CD1c-positive myeloid dendritic cell (primary cell): ENCODE results near the gene PRKN.

Source experiments
- DNase-seq: peaks from one replicate; pipeline ENCODE4 v3.0.0-alpha.2; 2016; ENCODE audit errors: extremely low spot score

The PRKN gene

DNA sequence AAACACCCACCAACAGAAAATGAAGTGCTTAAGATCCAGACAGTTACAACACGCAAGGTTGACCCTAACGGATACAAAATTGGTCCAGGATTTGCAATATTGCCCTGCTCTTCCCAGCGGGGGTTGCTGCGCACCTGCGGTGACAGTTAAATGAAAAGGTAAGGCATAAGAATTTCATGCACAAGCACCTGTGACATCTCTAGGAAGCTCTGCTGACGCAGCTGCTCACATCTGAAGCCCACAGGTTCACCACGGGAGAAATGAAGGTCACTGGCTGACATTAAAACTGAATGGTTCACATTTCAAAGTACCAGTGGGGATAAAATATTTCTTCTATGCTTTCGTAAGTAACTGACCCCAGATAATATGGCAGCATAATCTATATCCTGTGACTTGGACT is 764.4 kb downstream of the PRKN start:
- DNase-seq, result no peak

DNA sequence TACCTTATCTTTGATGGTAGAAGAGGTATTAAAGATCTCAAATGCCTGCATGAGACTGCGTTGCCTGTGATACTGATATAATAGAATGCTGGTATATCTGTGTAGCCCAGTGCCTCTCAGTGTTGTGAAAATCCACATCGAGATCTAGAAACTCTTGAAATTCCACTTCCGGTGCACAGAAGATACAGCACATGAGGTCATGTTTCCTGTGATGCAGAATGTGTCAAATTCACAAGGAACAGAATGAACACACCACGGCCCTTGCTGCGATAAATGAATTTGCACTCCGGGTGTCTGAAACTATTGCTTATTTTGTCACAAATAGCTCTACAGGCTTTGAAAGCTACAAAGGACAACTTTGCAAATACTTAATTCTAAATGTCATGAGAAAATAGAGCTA is 765.8 kb downstream of the PRKN start:
- DNase-seq, result no peak

DNA sequence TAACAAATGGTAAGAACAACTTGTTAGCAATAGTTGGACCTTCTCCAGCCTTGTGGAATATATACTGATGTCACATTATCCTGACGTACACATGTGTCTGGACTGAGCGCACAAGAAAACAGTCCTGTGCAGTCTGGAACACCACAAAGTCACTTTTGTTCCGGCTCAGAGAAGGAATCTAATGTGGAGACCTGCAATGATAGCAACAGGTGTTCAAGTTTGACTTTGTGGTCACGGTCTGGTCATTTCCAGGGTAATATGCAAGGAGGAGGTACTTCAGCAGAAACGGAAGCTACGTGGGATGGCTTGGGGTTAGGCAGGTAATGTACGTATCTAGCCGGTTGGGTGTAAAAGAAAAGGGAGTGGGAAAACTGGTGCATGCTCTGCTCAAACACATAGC is 766.5 kb downstream of the PRKN start:
- no peak for DNase-seq

DNA sequence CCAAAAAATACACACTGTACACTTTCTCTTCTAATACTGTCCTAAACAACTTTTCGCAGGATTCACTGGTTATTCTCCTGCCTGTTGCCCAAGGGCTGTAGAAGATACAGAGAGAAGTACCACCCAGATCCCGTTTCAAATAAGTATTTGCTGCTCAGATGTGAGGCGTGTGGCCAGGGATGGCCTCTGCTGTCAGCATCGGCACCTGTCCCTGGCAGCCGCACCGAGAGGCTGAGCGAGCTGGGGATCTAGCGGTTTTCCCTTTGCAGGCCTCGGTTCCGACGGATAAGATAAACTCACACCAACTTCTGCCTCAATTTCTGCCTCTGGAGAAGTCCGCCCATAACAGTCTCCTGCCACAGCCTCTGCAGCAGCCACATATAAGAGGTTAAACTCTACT is 768.5 kb downstream of the PRKN start:
- DNase-seq, result no peak

DNA sequence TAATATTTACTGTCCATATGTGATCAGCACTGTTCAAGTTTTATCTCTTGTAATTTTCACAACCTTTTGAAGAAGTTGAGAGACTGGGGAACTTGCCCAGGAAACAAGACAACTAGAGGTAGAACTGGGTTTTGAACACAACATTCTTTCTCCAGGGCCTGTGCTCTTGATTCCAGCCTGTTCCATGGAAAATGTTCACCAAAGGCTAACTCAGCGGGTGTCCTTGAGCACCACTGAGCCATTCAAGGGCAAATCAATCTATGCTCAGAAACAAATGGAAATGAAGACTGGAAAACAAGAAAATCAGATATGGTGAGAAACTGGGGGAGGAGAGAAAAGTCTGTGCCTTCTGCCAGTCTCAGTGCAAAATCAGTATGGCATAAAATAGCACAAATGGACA is 771.5 kb downstream of the PRKN start:
- DNase-seq, result no peak

DNA sequence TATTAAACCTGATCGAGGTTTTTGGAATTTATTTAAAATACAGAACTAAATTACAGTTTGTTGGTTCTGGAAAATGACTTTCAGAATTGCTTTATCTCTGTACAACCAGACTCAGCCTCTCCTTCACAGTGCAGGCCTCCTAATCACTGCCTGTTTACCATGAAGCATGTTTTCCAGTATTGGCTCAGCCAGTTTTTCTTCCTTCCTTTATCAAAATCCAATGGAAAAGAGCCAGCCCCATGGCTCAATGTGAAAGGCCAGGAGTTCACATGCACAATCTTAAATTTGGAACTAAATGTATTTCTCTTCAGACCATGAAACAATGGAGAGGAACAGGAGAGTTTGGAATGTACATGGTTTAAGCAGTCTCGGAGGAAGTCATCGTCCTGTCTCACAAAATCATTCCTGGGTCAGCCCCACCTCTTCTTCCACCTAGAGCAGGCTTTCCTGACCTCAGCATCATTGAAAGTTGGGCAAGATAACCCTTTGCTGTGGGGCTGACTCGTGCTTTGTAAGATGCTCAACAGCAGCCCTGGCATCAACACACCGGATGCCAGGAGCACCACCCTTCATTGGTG is 772.8 kb downstream of the PRKN start:
- DNase-seq, result no peak

DNA sequence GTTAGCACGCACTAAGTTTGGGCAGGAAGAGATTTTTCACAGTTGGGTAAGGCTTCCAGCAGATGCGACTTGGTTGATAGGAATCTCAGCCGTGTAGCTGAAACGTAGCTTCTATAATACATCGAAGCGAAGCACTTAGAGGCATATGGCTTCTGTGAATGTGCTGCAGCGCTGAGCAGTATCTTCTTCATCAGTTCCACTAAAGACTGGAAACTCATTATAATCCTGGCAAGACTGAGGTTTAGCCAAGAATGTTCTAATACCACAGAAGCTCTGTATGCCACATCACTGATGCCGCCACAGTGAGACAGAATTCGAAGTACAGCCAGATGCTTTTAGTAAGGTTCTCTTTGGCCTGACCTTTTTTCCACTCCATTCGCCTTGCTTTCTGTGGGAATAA is 773.5 kb downstream of the PRKN start:
- no peak for DNase-seq

DNA sequence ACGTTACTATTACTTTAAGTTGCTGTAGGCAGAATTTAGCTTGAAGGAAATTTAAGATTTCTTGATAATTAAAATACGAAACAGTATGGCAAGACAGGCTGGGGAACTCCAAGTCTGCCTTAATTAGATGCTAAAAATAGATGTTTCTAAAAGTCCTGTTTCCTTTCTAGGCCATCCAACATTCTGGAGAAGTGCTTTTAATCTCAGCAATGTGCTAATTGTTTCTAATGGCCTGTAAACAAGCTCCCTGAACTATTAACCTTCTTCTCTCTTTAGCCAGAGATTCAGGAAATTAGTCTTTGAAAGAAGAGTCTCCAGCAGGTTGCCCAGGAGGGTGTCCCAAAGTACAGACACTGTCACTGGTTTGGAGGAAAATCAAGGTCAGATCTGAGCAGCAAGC is 776.4 kb downstream of the PRKN start:
- DNase-seq, result no peak

DNA sequence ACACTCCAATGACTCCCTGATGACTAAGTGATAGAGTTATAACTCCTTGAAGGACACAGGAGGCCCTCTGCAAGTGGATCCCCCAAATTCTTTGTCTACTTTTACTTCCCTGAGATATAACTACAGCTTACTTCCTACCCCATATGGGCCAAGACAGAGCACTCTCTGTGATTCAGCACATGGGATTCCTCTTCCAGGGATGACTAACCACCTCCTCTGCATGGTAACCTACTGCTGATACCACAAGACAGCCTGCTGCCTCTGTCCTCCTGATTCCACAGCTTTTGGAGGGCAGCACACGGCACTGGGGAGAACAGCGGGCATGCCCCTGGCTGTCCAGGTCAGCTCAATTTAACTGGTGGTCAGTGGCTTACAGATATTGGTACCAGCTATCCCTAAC is 778.0 kb downstream of the PRKN start:
- no peak for DNase-seq

DNA sequence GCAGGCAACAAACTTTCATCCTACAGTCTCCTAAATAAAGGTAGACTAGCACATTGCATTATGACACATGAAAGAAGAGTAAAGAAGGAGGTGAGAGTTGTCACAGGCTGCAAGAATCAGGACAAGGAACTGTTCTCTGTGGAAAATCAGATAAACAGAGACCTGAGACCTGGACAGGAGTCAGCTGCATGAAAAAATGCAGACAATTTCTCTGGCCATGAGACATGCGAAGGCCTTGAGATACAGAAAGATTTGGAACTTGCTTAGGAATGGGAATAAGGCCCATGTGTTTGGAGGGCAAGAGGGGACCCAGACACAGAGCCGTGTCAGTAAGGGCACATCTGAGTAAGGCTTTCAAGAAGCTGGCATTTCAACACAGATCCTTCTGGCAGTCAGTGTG is 779.1 kb downstream of the PRKN start:
- DNase-seq, result no peak

DNA sequence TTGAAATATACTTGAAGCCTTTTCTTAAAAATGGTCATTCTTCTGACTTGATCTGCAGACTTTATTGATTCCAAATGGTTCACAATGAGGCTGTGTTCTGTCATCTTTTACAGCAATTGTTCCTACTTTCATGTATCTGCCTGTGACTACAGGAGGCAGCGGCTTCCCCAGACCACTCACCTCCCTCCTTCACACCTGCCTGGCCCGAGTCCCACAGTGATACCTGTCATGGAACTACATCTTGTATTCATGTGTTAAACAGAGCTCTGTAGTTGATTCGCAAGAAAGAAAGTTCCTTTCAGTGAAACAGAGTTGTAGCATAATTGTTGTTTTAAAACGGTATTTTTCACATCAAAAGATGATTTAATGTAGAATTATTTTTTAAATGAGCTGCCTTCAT is 780.2 kb downstream of the PRKN start:
- DNase-seq, result no peak

DNA sequence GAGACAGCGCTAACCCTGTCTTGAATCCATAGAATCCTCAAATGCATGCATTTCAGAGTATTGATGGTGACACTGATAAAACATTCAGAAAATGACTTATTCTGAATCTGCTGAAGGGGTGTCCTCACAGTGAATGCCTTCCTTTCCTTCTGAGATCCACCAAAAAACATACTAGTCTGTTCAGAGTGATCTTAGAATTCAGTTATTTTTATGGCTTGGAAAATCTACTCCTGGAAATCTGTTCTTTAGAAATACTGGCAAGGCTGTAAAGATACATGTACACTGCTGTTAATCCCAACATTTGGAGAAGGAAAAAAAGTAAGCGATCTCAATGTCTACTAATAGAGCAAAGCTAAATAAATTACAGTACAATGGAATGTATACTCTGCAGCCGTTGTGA is 781.1 kb downstream of the PRKN start:
- no peak for DNase-seq

DNA sequence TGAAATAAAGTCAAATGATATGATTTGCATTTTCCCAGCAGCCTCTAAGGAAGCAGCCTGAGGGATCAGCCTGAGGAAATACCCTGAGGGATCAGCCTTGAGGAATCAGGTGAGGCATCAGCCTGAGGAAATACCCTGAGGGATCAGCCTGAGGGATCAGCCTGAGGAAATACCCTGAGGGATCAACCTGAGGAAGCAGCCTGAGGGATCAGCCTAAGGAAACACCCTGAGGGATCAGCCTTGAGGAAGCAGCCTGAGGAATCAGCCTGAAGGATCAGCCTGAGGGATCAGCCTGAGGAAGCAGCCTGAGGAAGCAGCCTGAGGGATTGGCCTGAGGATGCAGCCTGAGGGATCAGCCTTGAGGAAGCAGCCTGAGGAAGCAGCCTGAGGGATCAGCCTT is 784.0 kb downstream of the PRKN start:
- no peak for DNase-seq

DNA sequence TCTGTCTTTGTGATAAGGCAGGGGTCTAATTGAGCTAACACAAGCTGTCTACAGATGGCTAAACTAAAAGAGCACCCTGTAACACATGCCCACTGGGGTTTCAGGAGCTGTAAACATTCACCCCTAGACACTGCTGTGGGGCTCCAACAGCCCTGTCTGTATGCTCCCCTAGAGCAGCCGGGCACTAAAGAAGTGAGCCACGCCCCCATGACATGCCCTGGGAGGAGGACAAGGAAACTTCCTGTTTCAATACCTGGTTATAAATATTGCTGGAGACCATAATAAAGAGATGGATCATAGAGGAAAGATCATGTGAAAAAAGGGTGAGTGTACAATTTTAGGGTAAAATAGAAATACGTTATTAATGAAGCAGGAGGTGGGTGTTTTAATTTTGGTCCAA is 786.0 kb downstream of the PRKN start:
- no peak for DNase-seq

DNA sequence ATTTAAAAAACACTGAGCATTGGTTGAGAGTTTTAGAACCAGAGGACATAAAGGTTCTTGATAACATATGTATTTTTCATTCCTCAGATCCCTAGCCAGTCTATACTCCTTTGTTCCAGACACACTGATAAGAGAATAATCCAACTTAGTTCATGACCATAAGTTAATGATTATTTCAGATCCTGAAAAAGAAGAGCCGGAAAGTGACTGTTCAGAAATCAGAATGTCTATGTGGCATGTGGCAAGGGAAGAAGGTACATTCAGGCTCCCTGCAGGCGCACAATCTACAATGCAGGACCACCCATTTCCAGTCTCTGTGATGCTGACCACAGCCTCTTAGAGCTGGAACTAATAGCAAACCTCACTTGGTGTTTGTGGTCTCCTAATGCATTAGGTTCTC is 787.0 kb downstream of the PRKN start:
- no peak for DNase-seq

DNA sequence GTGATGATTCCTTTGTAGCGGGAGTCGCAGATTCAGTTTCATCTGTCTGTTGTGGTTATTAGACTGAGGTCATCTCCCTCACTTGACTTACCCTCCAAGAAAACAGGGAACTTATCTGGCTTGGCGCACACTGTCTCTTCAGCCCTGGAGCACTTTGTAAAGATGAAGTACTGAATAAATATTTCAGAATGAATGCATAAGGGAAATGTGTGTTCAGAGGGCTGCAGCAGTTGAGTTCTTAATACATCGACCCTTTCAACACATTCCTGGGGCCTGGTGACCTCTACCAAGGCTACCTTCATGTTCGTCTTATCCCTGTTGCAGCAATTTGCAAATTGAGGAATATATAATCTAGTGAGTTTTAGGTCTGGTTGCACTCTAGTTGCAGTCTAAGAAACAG is 801.2 kb downstream of the PRKN start:
- no peak for DNase-seq

DNA sequence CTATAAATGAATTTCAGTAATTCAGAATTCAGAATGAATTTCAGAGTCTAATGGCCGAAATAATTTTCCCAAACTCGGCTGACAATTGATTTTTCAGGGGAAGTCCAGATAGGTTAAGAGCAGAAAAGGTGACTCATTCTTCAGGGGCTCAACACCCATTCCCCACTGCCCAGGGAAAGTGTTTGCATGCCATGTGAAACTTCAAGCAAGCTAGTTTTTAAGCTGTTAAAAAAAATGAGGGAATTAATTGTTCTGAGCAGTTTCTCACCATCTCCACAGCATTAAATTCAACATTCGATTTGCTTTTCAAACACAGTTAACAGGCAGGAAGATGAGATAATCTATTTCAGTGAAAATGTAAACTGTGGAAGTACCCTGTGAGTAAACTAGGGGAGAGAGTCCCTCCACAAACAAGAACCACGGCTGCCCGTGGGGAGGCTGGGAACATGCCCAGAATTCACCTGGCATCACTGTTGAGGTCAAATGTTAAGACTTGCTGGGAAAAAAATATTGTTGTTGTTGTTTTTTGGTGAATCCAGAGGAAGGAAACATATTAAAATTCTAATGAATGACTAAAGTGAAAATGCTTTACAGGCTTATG is 803.0 kb downstream of the PRKN start:
- no peak for DNase-seq

DNA sequence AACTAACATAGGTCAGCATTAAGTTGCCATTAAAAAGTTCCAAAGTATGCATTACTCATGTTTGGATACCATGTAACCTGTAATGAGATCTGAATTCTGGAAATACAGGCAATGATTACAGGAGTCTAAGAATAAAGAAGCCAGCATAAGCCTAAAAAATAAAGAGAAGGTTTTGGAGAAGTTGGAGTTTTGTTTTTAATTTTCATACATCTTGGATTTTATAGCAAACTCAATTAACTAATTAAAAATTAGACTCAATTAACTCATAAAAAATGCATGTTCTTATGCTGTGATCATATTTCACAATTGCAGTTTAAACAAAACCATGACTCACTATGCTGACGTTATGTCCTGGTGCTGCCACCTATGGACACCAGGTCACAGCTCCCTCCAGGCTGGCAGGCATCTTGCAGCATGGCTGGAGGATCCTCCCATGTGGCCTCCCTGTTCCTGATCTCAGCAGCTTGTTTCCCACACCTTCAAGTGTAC is 804.9 kb downstream of the PRKN start:
- DNase-seq, result peak; percentile 39

DNA sequence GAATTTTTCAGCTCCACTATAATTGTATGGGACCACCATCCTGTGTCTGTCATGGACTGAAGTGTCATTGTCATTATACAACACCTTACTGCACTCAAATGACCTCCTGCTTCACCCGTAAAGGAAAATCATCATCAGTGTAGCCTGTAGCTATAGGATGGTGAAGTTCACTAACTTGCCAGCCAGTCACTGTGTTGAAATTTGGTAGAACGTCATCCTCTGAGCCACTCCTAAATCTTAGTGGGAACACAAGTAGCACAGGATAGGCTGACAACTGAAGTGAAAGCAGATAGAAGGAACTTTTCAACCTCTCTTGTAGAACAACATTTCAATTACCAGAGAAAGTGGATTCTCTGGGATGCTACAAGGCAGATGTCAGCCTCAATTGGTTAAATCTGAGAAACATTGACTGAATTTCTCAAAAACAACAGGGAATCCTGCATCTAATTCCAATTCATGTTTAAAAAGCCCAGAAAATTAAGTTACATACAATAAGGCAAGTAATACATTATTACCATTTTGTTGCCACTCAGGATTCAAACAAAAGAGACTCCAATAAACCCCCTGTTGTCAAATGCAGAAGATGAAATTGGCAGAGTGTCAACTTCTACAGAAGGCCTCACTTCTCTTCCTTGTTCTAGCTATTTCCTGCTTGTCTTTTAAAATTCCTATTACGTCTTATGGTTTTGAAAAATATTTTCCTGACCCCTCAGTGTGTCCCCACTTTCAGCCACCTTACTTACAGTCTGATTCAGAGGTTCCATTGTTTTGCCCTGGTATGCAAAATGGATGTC is 805.8 kb downstream of the PRKN start:
- no peak for DNase-seq

DNA sequence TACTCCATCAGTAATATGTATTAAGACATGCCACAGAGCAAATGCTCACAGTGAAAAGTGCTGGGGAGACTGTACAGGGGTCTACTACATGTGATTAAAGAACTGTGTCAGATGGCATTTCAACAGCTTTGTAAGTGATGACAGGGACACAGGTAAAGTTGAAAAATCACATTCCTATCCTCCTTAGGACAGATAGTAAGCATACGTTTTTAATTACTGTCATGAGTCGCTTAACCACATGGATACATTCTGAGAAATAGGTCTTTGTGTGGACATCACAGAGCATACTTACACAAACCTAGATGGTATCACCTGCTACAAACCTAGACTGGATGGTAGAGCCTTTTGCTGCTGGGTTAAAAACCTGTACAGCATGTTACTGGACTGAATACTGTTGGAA is 807.9 kb downstream of the PRKN start:
- no peak for DNase-seq

DNA sequence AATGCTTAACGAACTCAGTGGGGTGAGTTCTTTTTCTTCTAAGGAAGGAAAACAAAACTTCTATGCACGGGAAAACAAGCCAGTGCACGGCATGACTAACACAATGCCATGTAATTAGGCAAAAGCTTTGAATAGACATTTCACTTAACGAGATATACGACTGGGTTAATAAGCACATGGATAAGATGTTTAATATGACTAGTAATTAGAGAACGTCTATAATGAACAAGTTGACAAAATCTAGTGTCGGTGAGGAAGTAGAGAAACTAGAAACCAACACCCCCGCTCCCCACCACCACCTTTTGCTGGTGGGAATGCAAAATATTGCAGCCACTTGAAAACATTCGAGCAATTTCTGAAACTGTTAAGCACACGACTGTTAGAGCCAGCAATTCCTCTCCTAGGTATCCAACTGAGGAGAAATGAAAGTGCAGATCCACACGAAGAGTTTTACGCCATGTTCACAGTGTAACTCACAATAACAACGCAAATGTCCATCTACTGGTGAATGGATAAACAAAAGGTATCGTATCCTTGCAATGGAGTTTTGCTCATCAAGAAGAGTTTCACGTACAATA is 808.8 kb downstream of the PRKN start:
- no peak for DNase-seq

DNA sequence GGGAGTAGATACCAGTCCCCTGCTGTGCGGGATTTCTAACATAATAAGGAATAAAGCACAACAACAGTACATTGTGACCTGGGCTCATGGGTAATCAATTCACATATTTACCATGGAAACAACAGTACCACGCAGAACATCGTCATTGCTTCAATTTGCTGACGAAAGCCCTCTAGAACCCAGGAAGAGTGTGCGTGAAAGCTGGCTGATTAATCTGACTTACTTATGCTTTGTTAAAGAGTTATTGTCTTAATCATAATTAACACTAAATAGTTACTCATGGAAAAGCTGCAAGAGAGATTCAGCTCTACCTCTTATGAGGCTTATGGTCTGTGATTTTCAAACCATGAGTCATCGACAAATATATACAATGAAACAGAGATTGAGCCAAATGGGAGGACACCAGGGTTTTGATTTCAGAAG is 809.4 kb downstream of the PRKN start:
- DNase-seq, result no peak

DNA sequence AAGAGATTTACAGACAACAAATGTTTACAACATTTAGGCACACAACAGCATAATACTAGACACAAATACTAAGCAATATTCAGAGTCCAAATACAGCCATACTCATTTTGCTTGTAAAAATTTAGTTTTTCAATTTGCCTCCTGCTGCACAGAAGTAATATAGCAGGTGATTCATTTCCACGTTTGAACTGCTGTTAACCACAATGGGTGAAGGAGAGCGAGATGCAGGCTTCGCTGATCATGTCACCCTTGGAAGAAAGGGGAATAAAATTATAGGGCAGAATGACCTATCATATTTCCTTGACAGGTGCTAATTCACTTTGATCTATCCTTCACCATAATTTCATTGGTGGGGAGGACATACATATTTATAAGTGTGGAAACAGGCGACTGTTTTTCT is 809.9 kb downstream of the PRKN start:
- DNase-seq, result no peak
